HUES48 (cell line): ENCODE data around the gene ARHGAP42.

ENCODE experiments used
- H3K27ac ChIP-seq: one replicate; pipeline ENCODE4 v1.7.0; 2013; ENCODE audit warnings: low read depth, low read length, inconsistent platforms
- H3K27me3 ChIP-seq: 2 replicates; pipeline ENCODE4 v1.6.1; 2013; ENCODE audit warnings: mild to moderate bottlenecking, low read length; ENCODE audit not compliant: control insufficient read depth, insufficient read depth
- H3K36me3 ChIP-seq: 2 replicates; pipeline ENCODE4 v1.6.1; 2013; ENCODE audit warnings: low read length; ENCODE audit not compliant: control insufficient read depth, insufficient read depth
- H3K4me1 ChIP-seq: 2 replicates; pipeline ENCODE4 v1.6.1; 2013; ENCODE audit warnings: mild to moderate bottlenecking, low read length; ENCODE audit not compliant: control insufficient read depth, insufficient read depth
- H3K4me3 ChIP-seq: 2 replicates; pipeline ENCODE4 v1.5.1; 2013; ENCODE audit warnings: mild to moderate bottlenecking, low read depth, low read length
- H3K9ac ChIP-seq: 2 replicates; pipeline ENCODE4 v1.6.1; 2013; ENCODE audit warnings: mild to moderate bottlenecking, low read depth, low read length, moderate library complexity
- H3K9me3 ChIP-seq: 2 replicates; pipeline ENCODE4 v1.6.1; 2013; ENCODE audit warnings: low read length; ENCODE audit not compliant: control insufficient read depth, insufficient read depth

The ARHGAP42 gene, protein sequence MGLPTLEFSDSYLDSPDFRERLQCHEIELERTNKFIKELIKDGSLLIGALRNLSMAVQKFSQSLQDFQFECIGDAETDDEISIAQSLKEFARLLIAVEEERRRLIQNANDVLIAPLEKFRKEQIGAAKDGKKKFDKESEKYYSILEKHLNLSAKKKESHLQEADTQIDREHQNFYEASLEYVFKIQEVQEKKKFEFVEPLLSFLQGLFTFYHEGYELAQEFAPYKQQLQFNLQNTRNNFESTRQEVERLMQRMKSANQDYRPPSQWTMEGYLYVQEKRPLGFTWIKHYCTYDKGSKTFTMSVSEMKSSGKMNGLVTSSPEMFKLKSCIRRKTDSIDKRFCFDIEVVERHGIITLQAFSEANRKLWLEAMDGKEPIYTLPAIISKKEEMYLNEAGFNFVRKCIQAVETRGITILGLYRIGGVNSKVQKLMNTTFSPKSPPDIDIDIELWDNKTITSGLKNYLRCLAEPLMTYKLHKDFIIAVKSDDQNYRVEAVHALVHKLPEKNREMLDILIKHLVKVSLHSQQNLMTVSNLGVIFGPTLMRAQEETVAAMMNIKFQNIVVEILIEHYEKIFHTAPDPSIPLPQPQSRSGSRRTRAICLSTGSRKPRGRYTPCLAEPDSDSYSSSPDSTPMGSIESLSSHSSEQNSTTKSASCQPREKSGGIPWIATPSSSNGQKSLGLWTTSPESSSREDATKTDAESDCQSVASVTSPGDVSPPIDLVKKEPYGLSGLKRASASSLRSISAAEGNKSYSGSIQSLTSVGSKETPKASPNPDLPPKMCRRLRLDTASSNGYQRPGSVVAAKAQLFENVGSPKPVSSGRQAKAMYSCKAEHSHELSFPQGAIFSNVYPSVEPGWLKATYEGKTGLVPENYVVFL

DNA sequence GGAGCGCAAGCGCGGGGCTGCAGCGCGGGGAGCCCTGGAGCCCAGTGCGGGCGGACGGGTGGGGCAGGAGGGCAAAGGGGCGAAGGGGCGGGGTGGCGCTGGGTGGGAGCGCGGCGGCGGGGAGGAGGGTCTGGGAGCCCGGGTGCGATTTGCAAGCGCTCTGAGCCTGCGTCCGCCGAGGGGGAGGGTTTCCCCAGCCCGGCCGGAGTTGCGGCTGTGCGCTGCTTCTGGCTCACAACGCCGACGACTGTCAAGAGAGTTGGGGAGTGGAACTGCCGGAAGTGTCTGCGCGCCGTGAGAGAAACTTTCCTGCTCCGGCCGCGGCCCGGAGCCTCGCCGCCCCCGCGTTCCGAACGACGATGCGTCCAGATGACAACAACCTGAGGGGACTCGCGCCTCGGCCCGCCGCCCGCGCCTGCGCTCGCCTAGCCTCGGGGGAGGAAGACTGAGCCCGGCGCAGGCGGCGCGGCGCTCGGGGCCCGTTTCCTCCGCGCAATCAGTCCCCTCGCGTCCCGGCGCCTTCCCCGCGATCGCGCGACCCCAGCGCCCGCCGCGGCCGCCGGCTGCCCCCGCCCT is at the start of gene ARHGAP42:
Gene ARHGAP42, plus strand, starts transcription at position 235 of the 576 bp plus-strand sequence. CDS start 391 bp downstream, outside the sequence.
- H3K4me1 ChIP-seq = peaks cover 27% of the 10 kb centered on the region
- peak within 1 kb of the TSS; percentile 89 for H3K27ac ChIP-seq
- peak within 1 kb of the TSS; percentile 76 for H3K9ac ChIP-seq
- H3K36me3 ChIP-seq = 0 out of 2 replicates have a peak, but pooled peaks cover 3% of the 10 kb centered on the region
- H3K9me3 ChIP-seq = no peaks in the 10 kb centered on the region
- peak within 1 kb of the TSS; percentile 86 for H3K4me3 ChIP-seq
- H3K27me3 ChIP-seq = no peaks in the 10 kb centered on the region

DNA sequence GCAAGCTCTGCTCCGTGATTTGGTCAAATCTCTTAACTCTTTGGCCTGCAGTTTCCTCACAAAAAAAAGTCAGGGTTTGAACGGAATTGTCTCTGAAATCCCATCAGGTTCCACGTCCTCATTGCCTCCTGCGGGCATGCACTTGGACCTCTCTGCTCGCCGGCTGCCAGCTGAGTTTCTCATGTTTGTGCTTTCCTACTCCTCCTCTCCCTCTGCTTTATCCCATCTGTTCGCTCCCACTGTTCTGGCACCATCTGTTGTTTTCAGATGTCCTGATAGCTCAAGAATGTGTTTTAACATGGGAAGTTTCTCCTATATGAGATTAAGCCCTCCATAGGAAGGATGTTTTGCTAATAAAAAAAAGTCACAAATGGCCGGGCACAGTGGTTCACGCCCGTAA is 49.4 kb upstream of the ARHGAP42 start:
- no peaks in the 10 kb centered on the region for H3K36me3 ChIP-seq
- peaks cover 11% of the 10 kb centered on the region for H3K4me1 ChIP-seq
- H3K27ac ChIP-seq = no peak overlapping the region
- H3K4me3 ChIP-seq = no peak overlapping the region
- no peaks in the 10 kb centered on the region for H3K27me3 ChIP-seq
- H3K9me3 ChIP-seq = no peaks in the 10 kb centered on the region
- H3K9ac ChIP-seq = no peak overlapping the region

DNA sequence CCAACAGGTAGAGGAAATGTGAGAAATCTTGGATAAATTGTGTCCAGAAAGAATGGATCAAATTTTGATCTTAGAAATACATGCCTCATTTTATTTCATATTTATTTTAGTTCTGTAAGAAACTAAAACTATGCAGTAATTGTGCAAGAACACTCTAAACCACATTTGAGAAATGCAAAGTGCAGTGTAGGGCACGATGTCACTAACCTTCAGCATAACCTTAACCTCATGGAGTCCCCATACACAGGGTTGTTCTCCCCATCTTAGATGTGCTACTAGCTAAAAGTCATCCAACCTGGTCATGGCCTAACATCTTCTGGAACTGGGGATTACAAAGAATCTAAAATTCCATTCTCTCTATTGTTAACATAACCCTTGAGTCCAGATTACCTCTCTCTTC is 48.4 kb upstream of the ARHGAP42 start:
- H3K4me3 ChIP-seq = no peak overlapping the region
- H3K9ac ChIP-seq = no peak overlapping the region
- H3K4me1 ChIP-seq = peaks cover 11% of the 10 kb centered on the region
- no peaks in the 10 kb centered on the region for H3K27me3 ChIP-seq
- no peak overlapping the region for H3K27ac ChIP-seq
- no peaks in the 10 kb centered on the region for H3K36me3 ChIP-seq
- H3K9me3 ChIP-seq = no peaks in the 10 kb centered on the region

DNA sequence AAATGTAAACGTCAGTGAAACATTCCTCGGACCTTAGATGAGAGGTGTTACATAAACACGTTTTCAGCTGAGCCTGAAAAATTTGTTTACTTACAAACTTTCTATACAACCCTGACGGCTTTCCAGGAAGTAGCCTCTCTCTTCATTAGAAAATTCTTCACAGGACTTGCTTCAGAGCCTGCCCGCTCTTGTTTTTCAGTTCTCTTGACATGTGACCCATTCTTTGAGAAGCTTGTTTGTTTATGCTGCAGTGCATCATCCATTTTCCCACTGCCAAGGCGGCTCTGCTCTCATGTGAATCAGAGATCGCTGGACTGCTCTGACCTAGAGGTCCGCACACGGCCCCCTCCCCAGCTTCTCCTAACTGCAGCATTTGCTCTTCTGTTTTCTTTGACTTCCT is 47.9 kb upstream of the ARHGAP42 start:
- Histone ChIP-seq H3K9ac (no peak overlapping the region), H3K4me1 (peaks cover 11% of the 10 kb centered on the region), H3K9me3 (no peaks in the 10 kb centered on the region)

DNA sequence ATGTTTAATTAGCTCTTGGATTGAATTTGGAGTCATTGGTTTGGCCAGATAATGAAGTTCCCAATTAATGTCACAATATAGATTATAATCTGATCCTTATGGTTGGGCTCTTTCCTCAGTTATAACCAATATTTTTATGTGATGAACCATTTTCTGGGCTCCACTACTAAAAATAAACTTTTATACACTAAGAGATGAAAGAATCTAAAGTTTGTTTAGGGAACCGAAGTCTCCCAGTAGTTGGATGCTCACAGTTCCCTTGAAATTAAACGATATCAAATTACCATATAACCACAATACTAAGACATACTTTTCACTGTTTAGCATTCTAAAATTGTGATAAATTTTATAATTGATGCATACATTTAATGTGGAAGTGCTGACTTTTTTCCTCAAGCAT is 47.0 kb upstream of the ARHGAP42 start:
- H3K27ac ChIP-seq = no peak overlapping the region
- H3K36me3 ChIP-seq = no peaks in the 10 kb centered on the region
- H3K9ac ChIP-seq = no peak overlapping the region
- no peaks in the 10 kb centered on the region for H3K27me3 ChIP-seq
- no peak overlapping the region for H3K4me3 ChIP-seq
- no peaks in the 10 kb centered on the region for H3K9me3 ChIP-seq
- H3K4me1 ChIP-seq = peaks cover 11% of the 10 kb centered on the region

More for the DNA sequence above, 47.9 kb upstream of the ARHGAP42 start:
- Histone ChIP-seq H3K27ac (peak overlapping the region; percentile 5), H3K36me3 (no peaks in the 10 kb centered on the region), H3K4me3 (no peak overlapping the region), H3K27me3 (no peaks in the 10 kb centered on the region)

DNA sequence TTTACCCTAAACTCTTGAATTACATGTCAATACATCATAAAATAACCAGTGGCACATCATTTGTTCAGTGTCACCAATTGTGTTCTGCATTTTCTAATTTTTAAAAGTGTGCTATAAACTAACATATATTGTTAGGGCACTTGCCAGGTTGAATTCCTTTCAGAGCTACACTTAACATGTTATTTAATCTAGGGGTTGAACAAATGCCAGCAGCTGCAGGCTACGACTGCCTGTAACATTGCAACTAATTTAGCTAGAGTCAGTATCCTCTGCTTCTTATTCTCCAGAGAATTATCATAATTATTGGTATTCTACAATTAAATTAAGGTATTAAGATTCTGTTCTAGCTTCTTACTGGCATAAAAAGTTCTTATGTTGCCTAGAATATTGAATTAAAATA is 46.4 kb upstream of the ARHGAP42 start:
- Histone ChIP-seq H3K9me3 (no peaks in the 10 kb centered on the region), H3K36me3 (no peaks in the 10 kb centered on the region), H3K27ac (no peak overlapping the region), H3K4me3 (no peak overlapping the region), H3K4me1 (peaks cover 11% of the 10 kb centered on the region), H3K27me3 (no peaks in the 10 kb centered on the region), H3K9ac (no peak overlapping the region)

DNA sequence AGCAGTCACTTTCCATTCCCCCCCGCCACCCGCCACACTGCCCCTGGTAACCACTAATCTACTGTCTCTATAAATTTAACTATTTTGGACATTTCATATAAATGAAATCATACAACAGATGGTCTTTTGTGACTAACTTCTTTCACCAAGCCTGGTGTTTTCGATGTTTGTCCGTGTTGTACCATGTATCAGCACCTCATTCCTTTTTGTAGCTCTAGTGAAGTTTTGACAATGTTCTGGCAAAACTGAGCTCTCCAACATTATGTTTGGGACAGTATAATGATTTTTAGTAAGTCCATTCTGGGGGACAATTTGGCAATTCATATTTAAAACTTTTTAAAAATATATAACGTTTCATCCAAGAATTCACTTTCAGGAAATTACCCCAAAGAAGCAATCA is 45.6 kb upstream of the ARHGAP42 start:
- peaks cover 11% of the 10 kb centered on the region for H3K4me1 ChIP-seq
- H3K9ac ChIP-seq = no peak overlapping the region
- H3K4me3 ChIP-seq = no peak overlapping the region
- H3K36me3 ChIP-seq = no peaks in the 10 kb centered on the region
- H3K27me3 ChIP-seq = no peaks in the 10 kb centered on the region
- no peak overlapping the region for H3K27ac ChIP-seq
- no peaks in the 10 kb centered on the region for H3K9me3 ChIP-seq

DNA sequence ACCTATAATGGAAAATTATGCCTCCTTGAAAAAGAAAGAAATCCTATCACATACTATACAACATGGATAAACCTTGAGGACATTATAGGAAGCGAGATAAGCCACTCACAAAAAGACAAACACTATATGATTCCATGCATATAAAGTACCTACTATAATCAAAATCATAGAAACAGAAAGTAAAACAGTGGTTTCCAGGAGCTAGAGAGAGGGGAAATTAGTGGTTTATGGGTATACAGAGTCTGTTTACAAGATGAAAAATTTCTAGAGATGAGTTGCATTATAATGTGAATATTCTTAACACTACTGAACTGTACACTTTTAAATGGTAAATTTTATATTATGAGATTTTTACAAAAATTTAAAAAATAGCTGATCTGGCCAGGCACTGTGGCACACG is 40.5 kb upstream of the ARHGAP42 start:
- Histone ChIP-seq H3K36me3 (no peaks in the 10 kb centered on the region), H3K27ac (no peak overlapping the region), H3K9ac (no peak overlapping the region), H3K4me3 (no peak overlapping the region), H3K27me3 (no peaks in the 10 kb centered on the region), H3K9me3 (no peaks in the 10 kb centered on the region), H3K4me1 (no peaks in the 10 kb centered on the region)

DNA sequence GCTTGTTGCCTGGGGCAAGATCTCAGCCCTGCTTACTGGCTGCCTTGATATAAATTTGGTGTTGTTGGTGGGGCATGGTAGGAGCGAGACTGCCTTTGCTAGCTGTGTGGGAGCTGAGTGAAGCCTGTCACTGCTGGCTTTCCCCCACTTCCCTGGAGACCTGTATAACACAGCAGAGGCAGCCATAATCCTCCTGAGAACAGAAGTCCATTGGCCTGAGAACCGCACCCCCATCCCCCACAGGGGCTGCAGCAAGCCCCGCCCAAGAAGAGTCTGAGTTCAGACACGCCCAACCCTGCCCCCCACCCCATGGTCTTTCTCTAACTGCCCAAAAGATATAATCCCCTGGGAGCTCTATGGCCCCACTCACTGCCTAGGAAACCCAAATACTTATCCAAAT is 39.2 kb upstream of the ARHGAP42 start:
- Histone ChIP-seq H3K9ac (no peak overlapping the region), H3K4me3 (no peak overlapping the region), H3K27me3 (no peaks in the 10 kb centered on the region), H3K36me3 (no peaks in the 10 kb centered on the region), H3K27ac (no peak overlapping the region), H3K9me3 (no peaks in the 10 kb centered on the region), H3K4me1 (no peaks in the 10 kb centered on the region)

DNA sequence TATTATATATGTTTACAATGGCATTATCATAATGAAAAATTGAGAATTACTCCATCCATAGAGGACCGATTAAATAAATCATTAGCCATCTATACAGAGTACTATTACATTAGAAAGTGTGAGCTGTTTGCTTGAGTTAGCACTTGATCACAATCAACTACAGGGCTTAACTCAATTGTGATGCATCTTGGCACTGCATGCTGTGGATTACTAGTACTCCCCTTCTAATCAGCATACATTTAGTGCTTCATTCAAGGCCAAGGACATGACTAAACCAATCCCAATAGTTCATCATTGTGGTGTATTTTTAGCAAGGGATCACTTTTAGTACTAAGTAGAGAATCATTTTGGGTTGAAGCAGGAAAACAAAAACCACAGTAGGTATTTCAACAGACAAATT is 23.5 kb upstream of the ARHGAP42 start:
- Histone ChIP-seq H3K36me3 (no peaks in the 10 kb centered on the region), H3K4me1 (peaks cover 24% of the 10 kb centered on the region)

DNA sequence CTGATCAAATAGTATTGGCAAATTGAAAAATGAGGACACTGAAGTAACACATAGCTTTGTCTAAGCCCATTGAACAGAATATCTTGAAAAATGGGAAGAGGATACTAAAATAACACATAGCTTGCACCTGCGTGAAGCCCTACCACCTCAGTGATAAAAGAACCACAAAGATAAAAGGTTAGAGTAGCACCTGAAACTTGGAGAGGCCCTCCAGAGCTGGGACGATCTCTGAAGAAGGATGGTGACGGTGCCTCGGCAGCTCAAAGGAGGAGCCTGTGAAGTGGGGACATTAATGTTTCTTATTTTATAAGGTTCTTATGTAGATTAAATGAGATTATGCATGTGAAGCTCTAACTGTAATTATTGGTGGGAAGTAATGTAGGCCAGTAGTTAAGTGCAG is 23.1 kb upstream of the ARHGAP42 start:
- H3K4me3 ChIP-seq = no peak overlapping the region
- no peak overlapping the region for H3K9ac ChIP-seq
- peaks cover 24% of the 10 kb centered on the region for H3K4me1 ChIP-seq
- H3K36me3 ChIP-seq = no peaks in the 10 kb centered on the region
- no peaks in the 10 kb centered on the region for H3K9me3 ChIP-seq
- H3K27me3 ChIP-seq = no peaks in the 10 kb centered on the region
- peak overlapping the region; percentile 54 for H3K27ac ChIP-seq

More for the DNA sequence above, 23.5 kb upstream of the ARHGAP42 start:
- Histone ChIP-seq H3K27ac (peak overlapping the region; percentile 54), H3K4me3 (no peak overlapping the region), H3K9ac (no peak overlapping the region), H3K9me3 (no peaks in the 10 kb centered on the region), H3K27me3 (no peaks in the 10 kb centered on the region)
